ENCODE data around the gene GRK5. TPM values are rescaled to one million over a fixed set of nuclear protein-coding genes. Genes with fewer than 3 reads are reported as not detected.

Gene GRK5
- total RNA-seq, 2 donors from 2014 or later, result 36.4 to 60.1 TPM

- ATAC-seq (no peak), DNase-seq (no peak)
- intact Hi-C loops (cut with DNase I), result no loop called here
Observed at GRCh38 chr10:119318411-119319160, 111.2 kb downstream of the GRK5 start.

- DNase-seq (no peak), ATAC-seq (no peak)
- intact Hi-C loops (cut with DNase I), result no loop called here
Observed at GRCh38 chr10:119319161-119319919, 112.0 kb downstream of the GRK5 start.

- intact Hi-C loops (cut with DNase I), result no loop called here
- ATAC-seq (no peak), DNase-seq (no peak)
Observed at GRCh38 chr10:119319920-119320258, 112.5 kb downstream of the GRK5 start.

GRCh38 chr10:119320981-119321380 is 113.6 kb downstream of the GRK5 start:
- DNase-seq, result no peak
- no peak for ATAC-seq
- intact Hi-C loops (cut with DNase I), result no loop called here

GRCh38 chr10:119323085-119324016 is 116.0 kb downstream of the GRK5 start:
- DNase-seq, result no peak

GRCh38 chr10:119325131-119325530 is 117.8 kb downstream of the GRK5 start:
- DNase-seq, result no peak
- ATAC-seq, result no peak
- intact Hi-C loops (cut with DNase I), result no loop called here

More at GRCh38 chr10:119323085-119324016, 116.0 kb downstream of the GRK5 start:
- intact Hi-C loops (cut with DNase I), result no loop called here
- no peak for ATAC-seq

GRCh38 chr10:119326167-119326566 is 118.8 kb downstream of the GRK5 start:
- ATAC-seq (no peak), DNase-seq (no peak)
- intact Hi-C loops (cut with DNase I), result no loop called here

GRCh38 chr10:119327096-119327745 is 119.8 kb downstream of the GRK5 start:
- ATAC-seq, result no peak
- DNase-seq, result no peak
- intact Hi-C loops (cut with DNase I), result no loop called here

- intact Hi-C loops (cut with DNase I), result no loop called here
- DNase-seq (no peak), ATAC-seq (no peak)
Observed at GRCh38 chr10:119328223-119328622, 120.9 kb downstream of the GRK5 start.

- ATAC-seq (no peak), DNase-seq (no peak)
- intact Hi-C loops (cut with DNase I), result no loop called here
Observed at GRCh38 chr10:119330342-119330741, 123.0 kb downstream of the GRK5 start.

GRCh38 chr10:119331061-119331460 is 123.7 kb downstream of the GRK5 start:
- ATAC-seq (peak; percentile 21 to 46), DNase-seq (no peak)
- intact Hi-C loops (cut with DNase I), result no loop called here

- DNase-seq, result no peak
- no peak for ATAC-seq
- intact Hi-C loops (cut with DNase I), result no loop called here
Observed at GRCh38 chr10:119333146-119333792, 125.9 kb downstream of the GRK5 start.

- ATAC-seq, result peak; percentile 53 to 70
- peak; percentile 71 for DNase-seq
- intact Hi-C loops (cut with DNase I), result loop anchor here in 1 of 2 donors (5.0 kb wide), 1 partner anchor 54 kb away; no protein-coding TSS in a partner anchor
Observed at GRCh38 chr10:119335671-119336353, 128.4 kb downstream of the GRK5 start.

GRCh38 chr10:119336599-119336998 is 129.2 kb downstream of the GRK5 start:
- ATAC-seq, result peak; percentile 62 to 76
- intact Hi-C loops (cut with DNase I), result loop anchor here in 1 of 2 donors (5.0 kb wide), 1 partner anchor 54 kb away; no protein-coding TSS in a partner anchor
- DNase-seq, result peak; percentile 75

GRCh38 chr10:119337223-119337622 is 129.9 kb downstream of the GRK5 start:
- no peak for DNase-seq
- no peak for ATAC-seq
- intact Hi-C loops (cut with DNase I), result loop anchor here in 1 of 2 donors (5.0 kb wide), 1 partner anchor 55 kb away; no protein-coding TSS in a partner anchor

- no peak for ATAC-seq
- peak; percentile 21 for DNase-seq
- intact Hi-C loops (cut with DNase I), result loop anchor here in 1 of 2 donors (5.0 kb wide), 1 partner anchor 56 kb away; no protein-coding TSS in a partner anchor
Observed at GRCh38 chr10:119337796-119338432, 130.5 kb downstream of the GRK5 start.

GRCh38 chr10:119339109-119339508 is 131.7 kb downstream of the GRK5 start:
- DNase-seq (peak; percentile 9), ATAC-seq (no peak)
- intact Hi-C loops (cut with DNase I), result loop anchor here in 1 of 2 donors (5.0 kb wide), 1 partner anchor 57 kb away; no protein-coding TSS in a partner anchor

All from left cardiac atrium (tissue), 4 donors.